Stimulated activated CD8-positive, alpha-beta memory T cell treated with anti-CD3 and anti-CD28 coated beads, Interleukin-15, amount 100 ng/mL, for 1 hour (primary cell): ENCODE results near the gene CD6.

Experiments used
- DNase-seq: peaks from one replicate; pipeline ENCODE4 v3.0.0-alpha.2; 2020; ENCODE audit warnings: low read depth

CD6 gene

DNA sequence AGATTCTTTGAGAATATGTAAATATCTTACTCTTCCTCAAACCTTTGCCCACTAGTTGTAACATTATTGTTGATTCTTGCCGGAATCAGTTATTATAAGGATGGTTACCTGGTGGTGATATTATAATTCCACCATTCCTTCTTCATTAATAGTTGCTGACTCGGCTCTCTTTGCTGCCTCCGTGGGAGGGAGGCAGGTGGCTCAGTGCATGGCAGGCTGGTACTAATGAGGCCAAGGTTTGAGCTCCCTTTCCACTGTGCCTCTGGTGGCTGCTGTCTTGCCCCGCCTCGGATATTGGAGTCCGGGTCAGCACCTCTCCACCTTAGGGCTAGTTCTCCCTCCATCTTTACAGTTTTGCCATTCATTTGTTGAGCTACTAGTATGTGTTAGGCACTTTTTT, 12.7 kb downstream of the CD6 start:
- no peak for DNase-seq

DNA sequence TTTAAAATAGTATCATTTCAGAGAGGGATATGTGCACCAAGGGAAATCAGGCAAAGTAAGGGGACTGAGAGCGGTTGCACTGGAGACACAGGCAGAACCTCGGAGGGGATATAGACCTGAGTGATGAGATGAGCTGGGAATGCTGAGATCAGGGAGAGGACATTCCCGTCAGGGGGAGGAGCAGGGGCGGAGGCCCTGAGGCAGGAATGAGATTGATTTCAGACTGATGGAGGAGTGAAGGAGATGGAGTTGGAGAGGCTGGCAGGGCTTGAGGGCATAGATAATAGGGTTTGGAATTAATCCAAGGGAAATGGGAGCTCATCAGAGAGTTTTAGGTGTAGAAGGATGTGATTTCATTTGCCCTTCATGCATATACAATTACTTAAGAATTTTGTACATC, 13.2 kb downstream of the CD6 start:
- no peak for DNase-seq

DNA sequence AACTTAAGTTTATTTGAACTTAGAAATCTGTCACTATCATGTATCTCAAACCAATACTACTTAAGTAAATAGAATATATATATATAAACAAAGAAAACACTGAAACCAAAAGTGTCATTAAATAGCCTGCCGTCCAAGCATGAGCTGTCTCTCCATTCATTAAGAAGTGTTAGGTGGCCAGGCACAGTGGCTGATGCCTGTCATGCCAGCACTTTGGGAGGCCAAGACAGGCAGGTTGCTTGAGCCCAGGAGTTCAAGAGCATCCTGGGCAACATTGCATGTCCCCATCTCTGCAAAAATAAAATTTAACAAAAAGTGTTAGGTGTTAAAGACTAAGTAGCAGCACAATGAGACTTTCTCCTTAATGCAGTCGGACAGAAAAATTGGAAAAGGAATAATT, 14.0 kb downstream of the CD6 start:
- no peak for DNase-seq

DNA sequence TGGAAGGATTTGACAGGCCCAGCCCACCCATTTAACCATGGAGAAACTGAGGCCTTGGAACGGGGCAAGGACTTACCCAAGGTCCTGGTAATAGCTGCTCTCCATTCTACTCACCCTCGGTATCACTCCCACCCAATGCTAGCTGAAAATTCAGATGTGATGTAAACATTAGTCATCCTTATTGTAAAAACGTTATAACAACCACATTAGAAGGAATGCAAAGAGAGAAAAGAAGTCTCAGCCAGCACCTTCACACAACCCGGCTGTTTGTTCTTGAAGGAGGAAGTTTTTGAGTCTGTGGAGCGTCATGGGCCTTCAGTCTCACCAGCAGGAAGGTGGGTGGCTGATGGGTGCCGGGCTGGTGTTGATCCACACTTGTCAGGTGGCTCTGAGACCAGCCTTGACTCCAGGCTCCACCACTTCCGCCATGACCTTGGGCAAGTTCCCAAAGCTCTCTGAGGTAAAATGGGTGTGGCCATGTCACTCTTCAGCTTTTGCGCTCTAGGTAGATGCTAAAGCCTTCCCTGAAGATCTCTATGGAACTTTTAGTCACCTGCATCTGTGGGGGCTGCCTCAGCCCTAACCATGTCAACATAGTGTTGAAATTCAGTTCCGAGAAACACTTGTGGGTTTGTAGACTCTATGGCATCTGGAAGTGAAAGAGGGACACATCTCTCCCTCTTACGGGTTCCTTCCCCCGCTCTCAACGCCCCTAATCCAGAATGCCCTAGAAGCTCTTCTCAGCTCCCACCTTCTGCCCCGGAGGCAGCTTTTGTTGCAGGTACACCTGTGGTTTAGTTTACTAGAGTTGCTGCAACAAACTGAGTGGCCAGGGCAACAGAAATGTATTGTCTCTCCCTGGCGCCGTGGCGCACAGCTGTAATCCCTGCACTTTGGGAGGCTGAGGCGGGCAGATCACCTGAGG, 14.8 kb downstream of the CD6 start:
- DNase-seq = peak; percentile 69

DNA sequence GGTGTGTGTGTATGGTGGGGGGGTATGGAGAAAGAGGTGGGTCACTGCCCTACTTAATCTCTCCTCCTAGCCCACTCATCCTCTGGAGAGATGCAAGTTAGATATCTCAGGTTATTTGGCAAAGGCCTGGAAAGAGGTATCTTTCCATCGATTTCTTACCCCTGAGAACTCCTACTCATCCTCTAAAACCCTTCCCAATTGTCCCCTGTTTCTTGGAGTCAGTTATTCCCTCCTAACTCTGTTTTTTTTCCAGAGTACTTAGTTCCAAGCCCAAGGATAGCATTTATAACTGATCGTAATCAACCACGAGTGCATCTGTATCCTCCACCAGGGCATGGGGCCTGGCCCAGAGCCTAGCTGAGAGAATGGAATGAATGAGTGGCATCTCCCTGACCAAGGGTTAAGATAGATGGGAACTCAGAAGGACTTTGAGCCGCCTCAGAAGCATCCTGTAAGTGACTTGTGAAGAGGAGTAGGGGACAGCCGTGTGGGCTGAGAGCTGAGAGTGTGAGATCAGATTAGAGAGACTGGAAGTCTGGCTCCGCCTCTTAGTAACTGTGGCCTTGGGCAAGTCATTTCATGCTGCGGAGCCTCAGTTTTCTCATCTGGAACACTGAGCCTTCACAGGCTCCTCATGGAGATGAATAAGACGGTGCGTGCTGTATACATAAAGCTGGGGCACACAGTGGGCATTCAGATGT, 16.2 kb downstream of the CD6 start:
- no peak for DNase-seq

DNA sequence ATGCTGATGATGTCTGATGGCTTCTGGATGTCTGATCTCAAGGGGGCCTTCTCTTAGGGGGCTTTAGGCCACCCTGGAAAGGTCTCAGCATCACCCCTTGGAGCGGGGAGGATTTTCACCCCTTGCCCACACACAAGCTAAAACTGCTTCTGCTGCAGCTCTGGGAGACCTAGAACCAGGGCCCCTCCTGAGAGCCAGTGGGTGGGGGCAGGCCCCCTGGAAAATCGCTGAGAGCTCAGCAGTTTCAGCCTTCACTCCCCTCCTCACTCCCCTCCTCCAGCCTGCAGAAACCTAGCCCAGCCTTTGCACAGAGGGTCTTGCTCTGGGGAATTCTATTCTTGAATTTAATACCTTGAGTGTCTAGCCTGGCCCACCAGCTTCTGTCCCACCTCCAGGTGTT, 17.2 kb downstream of the CD6 start:
- no peak for DNase-seq

DNA sequence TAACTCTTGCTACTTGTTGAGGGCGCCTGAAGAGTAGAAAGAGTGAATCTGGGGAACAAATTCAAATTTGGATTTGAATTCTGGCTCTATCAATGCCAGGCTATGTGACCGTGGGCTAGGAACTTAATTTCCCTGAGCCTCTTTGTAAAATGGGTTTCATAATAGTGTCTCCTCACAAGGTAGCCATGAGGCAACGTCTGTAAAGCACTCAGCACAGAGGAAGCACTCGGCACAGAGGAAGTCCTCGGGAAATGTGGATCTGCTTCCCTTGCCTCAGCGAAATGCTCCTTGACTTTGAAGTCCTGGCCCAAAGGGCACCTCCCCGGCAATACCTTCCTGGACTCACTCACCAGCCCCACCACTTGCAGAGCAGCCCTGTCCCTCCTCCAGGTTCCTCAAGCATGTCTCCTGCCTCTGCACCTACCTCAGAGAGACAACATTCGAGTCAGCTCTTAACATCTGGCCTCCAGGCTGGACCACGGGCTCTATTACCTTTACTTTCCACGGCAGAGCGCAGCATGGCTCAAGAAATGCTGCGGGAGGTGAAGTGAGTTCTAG, 17.7 kb downstream of the CD6 start:
- DNase-seq = no peak

DNA sequence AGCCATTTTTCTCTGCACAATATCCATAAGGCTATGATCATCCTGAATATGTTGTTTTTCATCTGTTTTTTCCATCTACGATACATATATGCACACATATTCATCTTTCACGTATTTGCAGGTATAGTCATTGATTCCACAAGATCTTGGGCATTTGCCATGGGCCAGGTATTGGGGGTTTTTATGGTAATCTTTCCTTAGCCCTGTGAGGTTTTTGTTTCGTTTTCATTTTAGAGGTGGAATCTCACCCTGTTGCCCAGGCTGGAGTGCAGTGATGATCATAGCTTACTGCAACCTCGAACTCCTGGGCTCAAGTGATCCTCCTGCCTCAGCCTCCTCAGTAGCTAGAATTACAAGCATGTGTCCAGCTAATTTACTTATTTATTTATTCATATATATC, 20.0 kb downstream of the CD6 start:
- DNase-seq = no peak

DNA sequence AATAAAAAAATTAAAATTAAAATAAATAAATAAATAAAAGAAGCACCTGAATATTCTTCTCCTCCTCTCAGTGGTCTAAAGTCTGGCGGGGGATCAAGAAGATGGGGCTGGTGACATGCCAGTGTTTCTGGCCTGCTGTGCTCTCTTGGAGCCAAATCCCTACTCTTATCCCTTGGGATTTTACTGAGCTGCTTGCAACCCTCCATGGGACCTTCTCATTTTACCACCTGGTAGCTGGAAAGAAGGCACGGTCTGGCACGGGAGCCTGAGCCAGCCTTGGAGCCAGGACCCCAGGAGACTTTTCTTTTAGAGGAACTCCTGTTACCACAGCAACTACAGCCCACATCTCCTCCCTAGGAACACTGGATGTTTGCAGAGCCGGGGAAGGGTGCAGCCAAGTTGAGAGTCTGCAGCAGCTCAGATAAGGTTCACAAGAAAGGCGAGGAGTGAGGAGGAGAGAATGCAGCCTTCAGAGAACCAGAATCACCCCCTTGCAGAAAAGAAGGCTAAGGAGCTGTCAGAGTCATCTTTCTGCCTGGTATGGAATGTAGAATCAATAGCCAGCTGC, 21.4 kb downstream of the CD6 start:
- no peak for DNase-seq

DNA sequence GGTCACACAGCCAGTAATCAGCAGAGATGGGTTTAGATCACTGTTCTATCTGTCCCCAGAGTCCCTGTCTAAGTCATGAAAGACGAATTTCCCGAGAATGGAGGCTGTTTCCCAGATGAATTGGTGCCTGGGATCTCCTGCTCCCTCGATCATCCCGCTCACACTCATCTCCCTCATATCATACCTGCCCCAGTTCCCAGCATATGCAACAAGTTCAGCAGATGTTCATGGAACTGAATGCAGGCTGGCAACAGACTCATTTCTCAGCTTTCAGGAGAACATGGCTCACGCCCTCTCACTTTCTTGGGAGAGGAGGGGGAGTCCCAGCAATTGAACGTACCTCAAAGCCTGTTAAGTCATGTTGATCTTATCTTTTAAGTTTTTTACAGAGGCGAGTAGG, 22.1 kb downstream of the CD6 start:
- DNase-seq = no peak

DNA sequence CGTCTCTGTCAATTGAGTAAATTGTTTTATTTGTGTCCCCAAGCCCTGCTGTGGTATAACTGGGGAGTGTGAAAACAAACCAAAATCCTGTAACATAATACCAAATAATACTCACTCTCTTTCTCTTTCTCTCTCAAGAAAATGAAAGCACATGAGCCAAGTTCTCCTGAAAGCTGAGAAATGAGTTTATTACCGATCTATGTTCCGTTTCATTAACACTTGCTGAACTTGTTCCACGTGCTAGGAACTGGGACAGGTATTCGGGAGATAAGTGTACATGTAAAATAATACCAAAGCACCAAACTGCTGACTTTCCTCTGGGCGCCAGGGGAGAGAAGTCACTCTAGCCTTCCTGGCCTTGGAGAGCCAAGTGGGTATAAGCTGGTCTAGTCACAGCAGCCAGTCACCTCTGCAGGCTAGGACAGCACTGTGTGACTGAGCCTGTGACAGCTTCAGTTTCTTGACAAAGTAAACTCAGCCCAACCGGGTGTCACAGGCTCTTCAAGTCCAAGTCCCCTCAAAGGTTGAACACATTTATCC, 23.1 kb downstream of the CD6 start:
- no peak for DNase-seq

DNA sequence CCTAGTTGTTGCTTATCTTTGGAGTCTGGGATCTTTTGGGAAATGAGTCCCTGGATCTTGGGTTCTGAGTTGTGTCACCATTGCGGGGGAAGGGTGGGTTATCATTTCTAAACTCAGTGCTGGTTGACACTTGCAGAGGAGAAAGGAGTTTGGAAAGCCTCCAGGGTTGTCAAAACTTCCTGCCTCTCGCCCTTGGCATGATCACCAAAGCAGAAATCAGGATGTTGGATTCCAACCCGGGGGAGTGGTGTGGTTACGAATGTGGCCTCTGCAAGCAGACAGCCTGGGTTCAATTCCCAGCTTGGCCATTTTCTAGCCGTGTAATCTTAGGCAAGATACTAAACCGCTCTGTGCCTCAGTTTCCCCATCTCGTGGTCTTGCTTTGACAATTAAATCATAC, 24.3 kb downstream of the CD6 start:
- DNase-seq = no peak

DNA sequence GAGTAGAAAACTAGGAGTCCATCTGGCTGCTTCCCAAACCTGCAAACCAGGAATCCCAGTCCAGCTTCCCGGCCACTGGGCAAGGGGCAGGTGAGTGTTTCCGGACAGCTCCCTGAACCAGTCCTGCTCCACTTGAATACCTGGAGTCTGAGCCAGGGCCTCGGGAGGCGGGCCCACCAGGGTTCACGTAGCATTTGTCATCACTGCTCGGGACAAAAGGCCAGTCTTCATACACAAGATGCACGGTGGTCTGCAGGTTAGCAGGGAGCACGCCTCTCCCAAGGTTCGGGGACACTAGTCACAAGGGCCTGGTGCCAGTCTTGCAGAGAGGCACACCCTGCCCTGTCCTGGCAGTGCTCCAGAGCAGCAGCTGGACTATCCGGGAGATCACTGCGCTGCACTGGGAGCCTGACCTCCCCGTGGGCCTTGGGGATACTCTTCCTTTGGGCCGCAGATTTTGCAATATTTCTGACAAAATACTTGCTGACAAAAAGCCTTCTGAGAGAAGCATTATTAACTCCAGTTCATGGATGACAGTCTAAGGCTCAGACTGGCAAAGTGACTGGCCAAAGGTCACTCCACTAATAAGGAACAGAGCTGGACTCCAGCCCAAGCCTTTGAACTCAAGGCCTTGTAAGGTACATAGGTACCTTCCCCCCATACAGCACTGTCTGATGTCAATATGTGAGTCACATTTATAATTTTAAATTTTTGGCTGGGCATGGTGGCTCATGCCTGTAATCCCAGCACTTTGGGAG, 25.1 kb downstream of the CD6 start:
- DNase-seq = no peak

DNA sequence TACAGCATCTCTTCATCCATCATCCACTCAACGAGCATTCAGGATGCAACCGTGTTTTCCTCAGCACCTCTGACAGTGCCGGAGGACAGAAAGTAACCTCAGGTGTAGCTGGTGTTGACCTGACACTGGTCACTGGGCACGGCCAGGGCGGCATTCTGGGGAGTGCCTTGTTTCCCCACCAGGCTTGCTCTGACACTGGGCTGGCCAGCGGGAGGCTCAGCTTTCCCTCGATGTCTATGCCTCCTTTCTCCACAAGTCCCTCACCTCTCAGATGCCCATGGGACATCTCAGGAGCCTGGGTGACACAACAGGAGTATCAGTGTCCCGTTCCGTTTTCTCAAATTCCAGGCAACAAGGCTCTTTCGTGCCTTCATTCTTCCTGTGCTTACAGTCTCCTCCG, 28.9 kb downstream of the CD6 start:
- no peak for DNase-seq

DNA sequence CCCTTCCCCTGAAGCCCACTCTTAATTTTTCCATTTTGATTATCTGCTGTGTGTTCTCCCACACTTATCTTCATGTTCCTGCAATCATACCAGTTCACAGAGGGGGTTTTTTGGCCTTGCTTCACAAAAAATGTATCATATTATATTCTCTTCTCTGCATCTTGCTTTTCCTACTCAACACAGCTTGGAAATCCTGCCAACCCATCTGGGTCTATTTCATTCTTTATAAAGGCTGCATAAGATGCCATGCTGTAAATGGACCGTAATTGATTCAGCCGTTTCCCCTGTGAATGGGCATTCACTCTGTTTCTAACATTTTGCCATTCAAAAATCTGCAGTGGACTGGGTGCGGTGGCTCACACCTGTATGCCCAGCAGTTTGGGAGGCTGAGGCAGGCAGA, 30.5 kb downstream of the CD6 start:
- DNase-seq = no peak

DNA sequence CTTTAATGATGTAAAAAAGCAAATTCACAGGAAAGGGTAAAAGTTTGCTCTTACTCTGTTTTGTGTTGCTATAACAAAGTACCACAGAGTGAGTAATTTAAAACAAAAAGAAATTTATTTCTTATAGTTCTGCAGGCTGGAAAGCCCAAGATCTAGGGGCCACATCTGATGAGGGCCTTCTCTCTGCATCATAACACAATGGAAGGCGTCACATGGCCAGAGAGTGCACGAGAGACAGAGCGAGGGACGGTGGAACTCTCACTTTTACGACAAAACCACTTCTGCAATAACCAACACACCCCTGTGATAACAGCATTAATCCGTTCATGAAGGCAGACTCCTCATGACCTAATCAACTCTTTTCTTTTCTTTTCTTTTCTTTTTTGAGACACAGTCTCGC, 31.1 kb downstream of the CD6 start:
- DNase-seq = no peak

DNA sequence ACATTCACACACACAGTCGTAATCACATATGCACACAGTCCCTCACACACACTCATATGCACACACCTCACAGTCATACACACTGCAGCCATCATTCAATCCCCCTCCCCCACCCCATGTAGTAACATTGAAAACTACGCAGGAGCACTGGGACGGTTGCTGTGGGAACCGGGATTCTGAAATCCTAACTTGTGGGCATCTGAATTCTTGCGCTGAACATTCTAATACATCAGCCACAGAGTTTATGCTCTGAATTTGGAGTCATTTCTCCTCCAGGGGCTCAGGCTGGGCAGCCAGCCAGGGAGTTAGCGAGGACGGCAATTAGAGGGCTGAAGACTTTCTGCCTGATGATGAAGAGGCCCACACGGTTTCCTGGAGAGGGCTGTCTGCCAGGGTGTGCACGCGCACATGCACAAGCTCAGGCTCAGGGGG, 32.7 kb downstream of the CD6 start:
- DNase-seq = no peak

DNA sequence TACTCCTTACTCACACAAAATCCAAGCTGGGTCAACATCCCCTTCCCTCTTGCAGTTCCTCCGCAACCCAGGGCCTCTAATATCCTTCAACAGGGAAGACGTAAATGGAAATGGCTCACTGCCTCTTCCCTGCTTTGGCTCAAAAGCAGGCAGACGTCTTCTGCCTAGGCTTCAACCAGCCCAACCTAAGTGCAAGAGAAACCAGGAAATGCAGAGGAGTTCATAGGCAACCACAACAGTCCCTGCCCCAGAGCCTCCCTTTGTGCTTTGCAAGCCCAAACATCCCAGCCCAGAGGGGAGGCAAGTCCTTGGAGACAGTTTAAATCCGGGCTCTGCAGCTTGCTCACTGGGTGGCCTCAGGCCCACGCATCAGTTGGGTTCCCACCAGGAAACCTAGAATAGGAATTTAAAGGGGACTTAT, 33.3 kb downstream of the CD6 start:
- DNase-seq = no peak

DNA sequence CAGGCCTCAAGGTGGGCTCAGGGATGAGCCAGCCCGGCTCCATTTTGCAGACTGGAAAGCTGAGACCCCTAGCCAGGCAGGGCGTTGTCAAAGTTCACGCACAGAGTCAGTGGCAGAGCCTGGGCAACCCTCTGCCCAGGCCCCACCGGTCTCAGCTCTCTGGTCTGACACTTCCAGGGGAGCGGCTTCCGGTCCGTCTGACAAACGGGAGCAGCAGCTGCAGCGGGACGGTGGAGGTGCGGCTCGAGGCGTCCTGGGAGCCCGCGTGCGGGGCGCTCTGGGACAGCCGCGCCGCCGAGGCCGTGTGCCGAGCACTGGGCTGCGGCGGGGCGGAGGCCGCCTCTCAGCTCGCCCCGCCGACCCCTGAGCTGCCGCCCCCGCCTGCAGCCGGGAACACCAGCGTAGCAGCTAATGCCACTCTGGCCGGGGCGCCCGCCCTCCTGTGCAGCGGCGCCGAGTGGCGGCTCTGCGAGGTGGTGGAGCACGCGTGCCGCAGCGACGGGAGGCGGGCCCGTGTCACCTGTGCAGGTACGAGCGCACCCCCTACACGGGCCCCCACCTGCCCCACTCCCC, 36.0 kb downstream of the CD6 start:
- DNase-seq = no peak

DNA sequence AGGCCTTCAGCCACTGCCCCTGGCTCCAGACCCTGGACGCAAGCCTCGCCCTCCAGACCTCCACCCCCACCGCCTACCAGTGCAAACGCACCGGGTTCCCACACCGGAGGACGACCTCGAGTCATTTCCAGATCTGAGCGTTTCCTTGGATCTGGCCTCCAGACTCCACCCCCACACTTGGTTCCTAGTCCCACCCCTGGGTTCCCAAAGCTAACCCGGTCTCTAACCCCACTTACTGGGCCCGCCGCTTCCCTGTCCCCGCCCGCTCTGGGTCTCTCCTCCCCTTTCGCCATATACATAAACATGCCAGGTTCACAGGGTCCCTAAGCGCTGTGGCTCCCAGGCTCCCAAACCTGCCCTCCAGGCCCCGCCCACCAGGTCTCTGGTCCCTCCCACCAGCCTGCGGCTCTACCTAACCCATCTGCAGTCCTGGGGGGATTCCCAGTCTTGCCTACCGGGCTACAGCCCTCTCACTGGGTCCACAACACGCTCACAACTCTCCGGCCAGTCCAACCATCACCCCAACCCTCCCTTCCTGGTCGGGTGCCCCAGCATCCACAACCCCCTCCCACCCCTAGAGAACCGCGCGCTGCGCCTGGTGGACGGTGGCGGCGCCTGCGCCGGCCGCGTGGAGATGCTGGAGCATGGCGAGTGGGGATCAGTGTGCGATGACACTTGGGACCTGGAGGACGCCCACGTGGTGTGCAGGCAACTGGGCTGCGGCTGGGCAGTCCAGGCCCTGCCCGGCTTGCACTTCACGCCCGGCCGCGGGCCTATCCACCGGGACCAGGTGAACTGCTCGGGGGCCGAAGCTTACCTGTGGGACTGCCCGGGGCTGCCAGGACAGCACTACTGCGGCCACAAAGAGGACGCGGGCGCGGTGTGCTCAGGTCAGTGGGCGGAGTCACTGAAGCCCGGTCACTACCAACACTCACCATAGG, 36.7 kb downstream of the CD6 start:
- DNase-seq = no peak
